Testis (tissue), 3 donors: Measurements from ENCODE around the gene VPS51. TPM values are rescaled to one million over a fixed set of nuclear protein-coding genes. Genes with fewer than 3 reads are reported as not detected.

Experiments
- DNase-seq: peaks from one replicate; pipeline ENCODE4 v3.0.0-alpha.2; 2019
- H3K27ac ChIP-seq, 2 donors: fragments of 200-600 bp; sonication (generic); one replicate each; pipeline ENCODE4 v1.5.1; 2019
- H3K27me3 ChIP-seq: fragments of 200-600 bp; sonication (generic); one replicate; pipeline ENCODE4 v1.5.1; 2019
- H3K36me3 ChIP-seq: fragments of 200-600 bp; sonication (generic); one replicate; pipeline ENCODE4 v1.5.1; 2017; ENCODE audit warnings: low read depth; ENCODE audit errors: missing control alignments
- H3K4me1 ChIP-seq: fragments of 200-600 bp; sonication (generic); one replicate; pipeline ENCODE4 v1.5.1; 2019
- H3K4me3 ChIP-seq, 2 donors: fragments of 200-600 bp; sonication (generic); one replicate each; pipeline ENCODE4 v1.5.1; 2017 to 2019
- H3K9me3 ChIP-seq: fragments of 200-600 bp; sonication (generic); one replicate; pipeline ENCODE4 v1.5.1; 2017
- CTCF ChIP-seq, 3 experiments: fragments of 450-650 bp in 2 of 3; fragments of 200-600 bp in 1 of 3; sonication (generic) in 1 of 3; IDR thresholded peaks; one replicate each; pipeline ENCODE4 v1.5.1; 2016 to 2019; ENCODE audit warnings: antibody characterized with exemption in 3 of 3, mild to moderate bottlenecking in 2 of 3, moderate library complexity in 1 of 3
- POLR2A ChIP-seq: fragments of 450-650 bp; IDR thresholded peaks from one replicate; pipeline ENCODE4 v1.6.1; 2017; ENCODE audit warnings: antibody characterized with exemption, mild to moderate bottlenecking, moderate library complexity
- WGBS, 2 donors: methylation state at CpG; one replicate each; pipeline ENCODE4 v1.1.5; 2018; 5-methylcytosine and 5-hydroxymethylcytosine counted together
- intact Hi-C: fragments of 100-400 bp; cut with DNase I; formaldehyde crosslinking; loops from one replicate; pipeline ENCODE4 v1.15.1; 2023; ENCODE audit warnings: low total_unique reads
- microRNA-seq, 2 donors: library from miRNA; unstranded; fragments of <30 nt; microRNA quantifications; one replicate each; pipeline ENCODE4, GENCODE V29; 2016; ENCODE audit warnings: borderline number of aligned reads in 2 of 2, borderline replicate concordance in 1 of 2
- polyA plus RNA-seq: library from polyadenylated mRNA; stranded (reverse); fragments of 350-450 nt; fragmentation: Illumina TruSeq; extraction: RNeasy Lipid Tissue Mini Kit (QIAGEN cat#74804); gene quantifications from one replicate; pipeline ENCODE4 v1.2.3, GENCODE V29; 2014; ENCODE audit warnings: low read depth, low replicate concordance; ENCODE audit not compliant: insufficient read depth
- small RNA-seq, 2 donors: library from RNA; depleted of rRNA; stranded (forward); fragments of <200 nt; gene quantifications; one replicate each; pipeline ENCODE3, GENCODE V24; 2016
- total RNA-seq, 2 donors: library from RNA; depleted of rRNA; stranded (reverse); fragments of >200 nt; gene quantifications; one replicate each; pipeline ENCODE4 v1.2.3, GENCODE V29; 2016

VPS51 gene
- total and polyA plus RNA-seq, 3 donors from 2014 or later: 91.1 to 252 (median 173) TPM

GRCh38 chr11:65159012-65159411 lies 63.0 kb downstream of the VPS51 start:
- Histone ChIP-seq H3K4me3 (no peak overlapping the region), H3K4me1 (no peaks in the 10 kb centered on the region), H3K27me3 (no peaks in the 10 kb centered on the region), H3K9me3 (no peaks in the 10 kb centered on the region), H3K36me3 (no peaks in the 10 kb centered on the region), H3K27ac (no peak overlapping the region)
- intact Hi-C loops: no loop called here
- WGBS, 2 donors: 81 to 87% methylated on average over 5 of the region's 5 CpGs
- DNase-seq: no peak
- TF ChIP-seq POLR2A (no peak), CTCF (IDR thresholded peaks at IDR 0.05) (no peak)

GRCh38 chr11:65160643-65161042 lies 64.6 kb downstream of the VPS51 start:
- H3K9me3 ChIP-seq: no peaks in the 10 kb centered on the region
- no peaks in the 10 kb centered on the region for H3K36me3 ChIP-seq
- 78 to 92% methylated on average over 3 of the region's 3 CpGs for WGBS, 2 donors
- intact Hi-C loops: no loop called here
- H3K27ac ChIP-seq: no peak overlapping the region
- TF ChIP-seq POLR2A (no peak), CTCF (IDR thresholded peaks at IDR 0.05) (no peak)
- no peak overlapping the region for H3K4me3 ChIP-seq
- H3K4me1 ChIP-seq: no peaks in the 10 kb centered on the region
- H3K27me3 ChIP-seq: no peaks in the 10 kb centered on the region
- DNase-seq: no peak

Small RNAs within 50 kb of the gene (microRNA-seq; reads per million reads assigned to microRNA genes)
- gene MIR6751: 0 reads per million in 2 donors

Small RNAs within 50 kb of the gene (small RNA-seq; reads per million reads assigned to genes)
- gene HIGD1AP10: 0 reads per million in 2 donors
- 0 reads per million in 2 donors for gene PDCL2P2
- gene RNU2-23P: 0.09 to 0.47 reads per million in 2 donors

Other genes starting within 250 kb of the VPS51 start
- 100 to 1,000 TPM; 230 to 455 TPM for gene EHD1, start 217.6 kb upstream of the VPS51 start, total RNA-seq
- 328 TPM for gene EHD1, start 217.6 kb upstream of the VPS51 start, polyA plus RNA-seq
- gene ATG2A, start 179.0 kb upstream of the VPS51 start, total RNA-seq: 10 to 100 TPM; 51.1 to 56.1 TPM
- gene ATG2A, start 179.0 kb upstream of the VPS51 start, polyA plus RNA-seq: 22.2 TPM
- 10 to 100 TPM; 19.4 to 26.2 TPM for gene PPP2R5B, start 171.5 kb upstream of the VPS51 start, total RNA-seq
- 9.9 TPM for gene PPP2R5B, start 171.5 kb upstream of the VPS51 start, polyA plus RNA-seq
- gene GPHA2, start 160.3 kb upstream of the VPS51 start, total RNA-seq: 1 to 10 TPM; 7.0 to 9.4 TPM
- gene GPHA2, start 160.3 kb upstream of the VPS51 start, polyA plus RNA-seq: 6.9 TPM
- gene MAJIN, start 124.1 kb upstream of the VPS51 start, total RNA-seq: 10 to 100 TPM; 14.4 to 34.8 TPM
- gene MAJIN, start 124.1 kb upstream of the VPS51 start, polyA plus RNA-seq: 36.4 TPM
- gene BATF2, start 99.2 kb upstream of the VPS51 start, total RNA-seq: 1 to 10 TPM in 1 of 2 donors, under 1 TPM in 1; 0.94 to 1.5 TPM
- gene BATF2, start 99.2 kb upstream of the VPS51 start, polyA plus RNA-seq: 2.7 TPM
- 100 to 1,000 TPM; 127 to 154 TPM for gene ARL2, start 82.1 kb upstream of the VPS51 start, total RNA-seq
- 235 TPM for gene ARL2, start 82.1 kb upstream of the VPS51 start, polyA plus RNA-seq
- gene SNX15, start 68.8 kb upstream of the VPS51 start, total RNA-seq: 10 to 100 TPM; 17.0 to 22.5 TPM
- gene SNX15, start 68.8 kb upstream of the VPS51 start, polyA plus RNA-seq: 15.6 TPM
- 10 to 100 TPM; 40.5 to 41.0 TPM for gene SAC3D1, start 55.0 kb upstream of the VPS51 start, total RNA-seq
- gene SAC3D1, start 55.0 kb upstream of the VPS51 start, polyA plus RNA-seq: 63.5 TPM
- 10 to 100 TPM; 16.5 to 18.1 TPM for gene NAALADL1, start 37.7 kb upstream of the VPS51 start, total RNA-seq
- gene NAALADL1, start 37.7 kb upstream of the VPS51 start, polyA plus RNA-seq: 16.0 TPM
- 10 to 100 TPM; 28.5 to 50.9 TPM for gene CDCA5, start 12.2 kb upstream of the VPS51 start, total RNA-seq
- 93.3 TPM for gene CDCA5, start 12.2 kb upstream of the VPS51 start, polyA plus RNA-seq
- gene ZFPL1, start 12.0 kb upstream of the VPS51 start, total RNA-seq: 10 to 100 TPM; 52.7 to 57.2 TPM
- gene ZFPL1, start 12.0 kb upstream of the VPS51 start, polyA plus RNA-seq: 70.6 TPM
- 10 to 100 TPM; 42.0 to 49.6 TPM for gene TM7SF2, start 15.7 kb downstream of the VPS51 start, total RNA-seq
- gene TM7SF2, start 15.7 kb downstream of the VPS51 start, polyA plus RNA-seq: 36.4 TPM
- gene ZNHIT2, start 21.5 kb downstream of the VPS51 start, total RNA-seq: 100 to 1,000 TPM in 1 of 2 donors, 10 to 100 TPM in 1; 64.2 to 119 TPM
- 47.3 TPM for gene ZNHIT2, start 21.5 kb downstream of the VPS51 start, polyA plus RNA-seq
- gene FAU, start 25.9 kb downstream of the VPS51 start, total RNA-seq: 100 to 1,000 TPM; 441 to 583 TPM
- gene FAU, start 25.9 kb downstream of the VPS51 start, polyA plus RNA-seq: 761 TPM
- 10 to 100 TPM; 82.8 to 87.7 TPM for gene MRPL49, start 26.1 kb downstream of the VPS51 start, total RNA-seq
- 53.9 TPM for gene MRPL49, start 26.1 kb downstream of the VPS51 start, polyA plus RNA-seq
- 10 to 100 TPM; 67.4 to 87.2 TPM for gene SYVN1, start 38.3 kb downstream of the VPS51 start, total RNA-seq
- 62.0 TPM for gene SYVN1, start 38.3 kb downstream of the VPS51 start, polyA plus RNA-seq
- 1 to 10 TPM; 1.2 TPM for gene SPDYC, start 74.0 kb downstream of the VPS51 start, total RNA-seq
- gene SPDYC, start 74.0 kb downstream of the VPS51 start, polyA plus RNA-seq: 0.80 TPM
- gene CAPN1, start 85.7 kb downstream of the VPS51 start, total RNA-seq: 10 to 100 TPM; 36.2 to 85.3 TPM
- gene CAPN1, start 85.7 kb downstream of the VPS51 start, polyA plus RNA-seq: 27.3 TPM
- 10 to 100 TPM; 24.2 to 27.6 TPM for gene POLA2, start 165.7 kb downstream of the VPS51 start, total RNA-seq
- 21.9 TPM for gene POLA2, start 165.7 kb downstream of the VPS51 start, polyA plus RNA-seq
- 1 to 10 TPM; 3.5 to 4.4 TPM for gene CDC42EP2, start 218.7 kb downstream of the VPS51 start, total RNA-seq
- gene CDC42EP2, start 218.7 kb downstream of the VPS51 start, polyA plus RNA-seq: 5.1 TPM
- 10 to 100 TPM; 86.8 to 91.2 TPM for gene DPF2, start 237.6 kb downstream of the VPS51 start, total RNA-seq
- 94.5 TPM for gene DPF2, start 237.6 kb downstream of the VPS51 start, polyA plus RNA-seq